AG04449 (cell line): ENCODE measurements around the gene ELL2.
A peak's percentile ranks its signal among the peaks of the same experiment; 100 is the strongest.

Experiments
- CTCF ChIA-PET: fragments of 350-600 bp; formaldehyde crosslinking; extraction: SDS; loops from one replicate; lab custom pipeline; 2021; ENCODE audit warnings: antibody characterized with exemption; lab: Yijun Ruan, JAX
- POLR2A ChIA-PET: fragments of 400-600, 350-600 bp; formaldehyde crosslinking; extraction: SDS; loops from one replicate; lab custom pipeline; 2020; ENCODE audit warnings: antibody characterized with exemption, inconsistent platforms; lab: Yijun Ruan, JAX
- DNase-seq: peaks from one replicate; pipeline ENCODE4 v3.0.0-alpha.2; 2010; ENCODE audit warnings: low read depth, low spot score
- H3K4me3 ChIP-seq: 2 replicates; pipeline ENCODE4 v1.5.1; 2011; ENCODE audit warnings: low read depth, mild to moderate bottlenecking, control low read depth, low read length
- CTCF ChIP-seq: IDR thresholded peaks from one replicate; pipeline ENCODE4 v1.5.1; 2011; ENCODE audit warnings: mild to moderate bottlenecking, moderate library complexity, low read length, control low read depth, inconsistent platforms; ENCODE audit not compliant: insufficient read depth; ENCODE audit errors: missing control alignments

Gene ELL2

GRCh38 chr5:95904827-95905226 lies 56.8 kb downstream of the ELL2 start:
- no peak for DNase-seq
- CTCF ChIA-PET, result interaction anchor here (0.7 to 1.5 kb wide), 2 partner anchors 12 to 14 kb away, joined by 3 read pairs; no protein-coding TSS in a partner anchor
- POLR2A ChIA-PET, result no interaction called here
- no peak overlapping the region for H3K4me3 ChIP-seq
- TF ChIP-seq CTCF, result no peak

- POLR2A ChIA-PET, result no interaction called here
- no peak for DNase-seq
- CTCF ChIA-PET, result no interaction called here
- TF ChIP-seq CTCF, result no peak
- no peak overlapping the region for H3K4me3 ChIP-seq
These were observed 57.8 kb downstream of the ELL2 start for GRCh38 chr5:95903838-95904237.

GRCh38 chr5:95901676-95902627 lies 59.7 kb downstream of the ELL2 start:
- no peak for DNase-seq
- no peak overlapping the region for H3K4me3 ChIP-seq
- CTCF ChIA-PET, result interaction anchor here (0.6 to 1.3 kb wide), 2 partner anchors 354 to 434 kb away, joined by 5 read pairs; no protein-coding TSS in a partner anchor
- POLR2A ChIA-PET, result no interaction called here
- no peak for TF ChIP-seq CTCF

GRCh38 chr5:95900383-95900958 lies 61.2 kb downstream of the ELL2 start:
- no peak for TF ChIP-seq CTCF
- CTCF ChIA-PET, result interaction anchor here (1.3 kb wide), 1 partner anchor 436 kb away, joined by 5 read pairs; no protein-coding TSS in a partner anchor
- DNase-seq, result peak; percentile 36
- H3K4me3 ChIP-seq, result no peak overlapping the region
- POLR2A ChIA-PET, result no interaction called here

- DNase-seq, result no peak
- no peak for TF ChIP-seq CTCF
- CTCF ChIA-PET, result no interaction called here
- POLR2A ChIA-PET, result no interaction called here
- no peak overlapping the region for H3K4me3 ChIP-seq
These were observed 61.8 kb downstream of the ELL2 start for GRCh38 chr5:95899829-95900228.

- ChIA-PET CTCF (no interaction called here), POLR2A (no interaction called here)
- no peak for DNase-seq
- TF ChIP-seq CTCF, result no peak
- H3K4me3 ChIP-seq, result no peak overlapping the region
These were observed 62.6 kb downstream of the ELL2 start for GRCh38 chr5:95899006-95899405.
